Adipocyte (in vitro differentiated cells): Measurements from ENCODE around the gene SLC6A12.

Experiments
- DNase-seq: peaks from one replicate; pipeline ENCODE4 v3.0.0-alpha.2; 2015; ENCODE audit warnings: low read depth
- H3K27me3 ChIP-seq: replicated peaks from 2 replicates; pipeline ENCODE4 v1.7.0; 2013; ENCODE audit warnings: mild to moderate bottlenecking, low read length, moderate library complexity; ENCODE audit not compliant: control insufficient read depth, insufficient read depth
- H3K36me3 ChIP-seq: 2 replicates; pipeline ENCODE4 v1.7.0; 2013; ENCODE audit warnings: low read length, mild to moderate bottlenecking, moderate library complexity; ENCODE audit not compliant: control insufficient read depth, insufficient read depth, severe bottlenecking
- H3K4me1 ChIP-seq: 2 replicates; pipeline ENCODE4 v1.7.0; 2013; ENCODE audit warnings: mild to moderate bottlenecking, low read length, moderate library complexity; ENCODE audit not compliant: control insufficient read depth, insufficient read depth
- H3K4me3 ChIP-seq: 2 replicates; pipeline ENCODE4 v1.7.0; 2013; ENCODE audit warnings: mild to moderate bottlenecking, low read length, moderate library complexity
- H3K9ac ChIP-seq: 2 replicates; pipeline ENCODE4 v1.7.0; 2013; ENCODE audit warnings: mild to moderate bottlenecking, low read length, moderate library complexity
- H3K9me3 ChIP-seq: 2 replicates; pipeline ENCODE4 v1.7.0; 2013; ENCODE audit warnings: mild to moderate bottlenecking, low read length, moderate library complexity; ENCODE audit not compliant: control insufficient read depth

SLC6A12 gene

GRCh38 chr12:182381-182892 lies 31.5 kb downstream of the SLC6A12 start:
- Histone ChIP-seq H3K9me3 (no peaks in the 10 kb centered on the region), H3K4me1 (peaks cover 14% of the 10 kb centered on the region), H3K36me3 (no peaks in the 10 kb centered on the region), H3K9ac (no peak overlapping the region), H3K27me3 (peaks cover 3% of the 10 kb centered on the region), H3K4me3 (no peak overlapping the region)
- peak; percentile 52 for DNase-seq

GRCh38 chr12:181921-182320 lies 32.0 kb downstream of the SLC6A12 start:
- Histone ChIP-seq H3K27me3 (peaks cover under 1% of the 10 kb centered on the region), H3K36me3 (no peaks in the 10 kb centered on the region), H3K9ac (no peak overlapping the region), H3K9me3 (no peaks in the 10 kb centered on the region), H3K4me1 (peaks cover 14% of the 10 kb centered on the region), H3K4me3 (no peak overlapping the region)
- DNase-seq = no peak

GRCh38 chr12:180445-180844 lies 33.5 kb downstream of the SLC6A12 start:
- Histone ChIP-seq H3K4me1 (peaks cover 22% of the 10 kb centered on the region), H3K4me3 (no peak overlapping the region), H3K36me3 (no peaks in the 10 kb centered on the region), H3K9ac (no peak overlapping the region), H3K27me3 (no peaks in the 10 kb centered on the region), H3K9me3 (no peaks in the 10 kb centered on the region)
- no peak for DNase-seq

GRCh38 chr12:179885-180284 lies 34.1 kb downstream of the SLC6A12 start:
- H3K4me1 ChIP-seq = peaks cover 22% of the 10 kb centered on the region
- H3K4me3 ChIP-seq = no peak overlapping the region
- no peaks in the 10 kb centered on the region for H3K9me3 ChIP-seq
- H3K27me3 ChIP-seq = no peaks in the 10 kb centered on the region
- DNase-seq = no peak
- no peak overlapping the region for H3K9ac ChIP-seq
- H3K36me3 ChIP-seq = no peaks in the 10 kb centered on the region

GRCh38 chr12:179131-179884 lies 34.6 kb downstream of the SLC6A12 start:
- Histone ChIP-seq H3K27me3 (peaks cover 1% of the 10 kb centered on the region), H3K9ac (no peak overlapping the region), H3K4me1 (peaks cover 22% of the 10 kb centered on the region), H3K36me3 (no peaks in the 10 kb centered on the region), H3K9me3 (no peaks in the 10 kb centered on the region), H3K4me3 (no peak overlapping the region)
- DNase-seq = no peak

- Histone ChIP-seq H3K9me3 (no peaks in the 10 kb centered on the region), H3K9ac (no peak overlapping the region), H3K4me3 (no peak overlapping the region), H3K4me1 (peaks cover 22% of the 10 kb centered on the region), H3K36me3 (no peaks in the 10 kb centered on the region), H3K27me3 (peaks cover 5% of the 10 kb centered on the region)
- DNase-seq = no peak
Measured at GRCh38 chr12:178829-179109, 35.2 kb downstream of the SLC6A12 start.

- Histone ChIP-seq H3K4me1 (peaks cover 22% of the 10 kb centered on the region), H3K9ac (no peak overlapping the region), H3K27me3 (peaks cover 11% of the 10 kb centered on the region), H3K9me3 (no peaks in the 10 kb centered on the region), H3K4me3 (no peak overlapping the region), H3K36me3 (no peaks in the 10 kb centered on the region)
- no peak for DNase-seq
Measured at GRCh38 chr12:177980-178828, 35.8 kb downstream of the SLC6A12 start.

GRCh38 chr12:177336-177979 lies 36.5 kb downstream of the SLC6A12 start:
- peaks cover 19% of the 10 kb centered on the region for H3K27me3 ChIP-seq
- no peak overlapping the region for H3K4me3 ChIP-seq
- no peak overlapping the region for H3K9ac ChIP-seq
- H3K36me3 ChIP-seq = no peaks in the 10 kb centered on the region
- no peaks in the 10 kb centered on the region for H3K9me3 ChIP-seq
- DNase-seq = no peak
- H3K4me1 ChIP-seq = peaks cover 20% of the 10 kb centered on the region

GRCh38 chr12:176321-177181 lies 37.4 kb downstream of the SLC6A12 start:
- H3K27me3 ChIP-seq = peaks cover 22% of the 10 kb centered on the region
- H3K36me3 ChIP-seq = no peaks in the 10 kb centered on the region
- H3K9me3 ChIP-seq = no peaks in the 10 kb centered on the region
- H3K9ac ChIP-seq = no peak overlapping the region
- no peak overlapping the region for H3K4me3 ChIP-seq
- H3K4me1 ChIP-seq = peaks cover 13% of the 10 kb centered on the region
- DNase-seq = peak; percentile 42

- DNase-seq = no peak
- Histone ChIP-seq H3K4me3 (no peak overlapping the region), H3K4me1 (peaks cover 13% of the 10 kb centered on the region)
Measured at GRCh38 chr12:175759-176158, 38.2 kb downstream of the SLC6A12 start.

More at GRCh38 chr12:175759-176158, 38.2 kb downstream of the SLC6A12 start:
- Histone ChIP-seq H3K9ac (no peak overlapping the region), H3K9me3 (no peaks in the 10 kb centered on the region), H3K36me3 (no peaks in the 10 kb centered on the region), H3K27me3 (peaks cover 26% of the 10 kb centered on the region)
